ENCODE data around the gene NHSL2. TPM values are rescaled to one million over a fixed set of nuclear protein-coding genes. Genes with fewer than 3 reads are reported as not detected.
A peak's percentile ranks its signal among the peaks of the same experiment; 100 is the strongest.
"Not testable (repeated sequence)": the region's sequence is repeated elsewhere in the genome, so short reads cannot be mapped to it uniquely, and the experiment has no call there.

The NHSL2 gene
- total RNA-seq, 8 experiments from 2014 or later, result 0.13 to 5.0 (median 1.3) TPM

- WGBS, 10 experiments, result 50 to 100% (median 60%) methylated on average over 1 to 2 of the region's 2 CpGs; no CpG with 5 or more reads in 7 of the 10 experiments
- Histone ChIP-seq H3K4me3 (no peak overlapping the region), H3K4me1 (replicated peaks in 1 of 2) (peaks cover 41 to 48% of the 10 kb centered on the region in 2 donors), H3K27ac (peak overlapping the region; percentile 68 to 93)
- no peak for ATAC-seq (replicated peaks in 6 of 8)
- in situ Hi-C loops (cut with MboI; ENCODE audit: low pct_unique_long_range_greater_than_20kb in 2 of 9, low sequenced_read_pairs in 9 of 9, unreplicated experiment in 9 of 9), result loop anchor here in 1 of 9 experiments (25.0 kb wide), 1 partner anchor 131 kb away; no protein-coding TSS in a partner anchor
These were observed 232.9 kb downstream of the NHSL2 start for GRCh38 chrX:72143609-72143907.

GRCh38 chrX:72145181-72145580 is 234.5 kb downstream of the NHSL2 start:
- in situ Hi-C loops (cut with MboI; ENCODE audit: low pct_unique_long_range_greater_than_20kb in 2 of 9, low sequenced_read_pairs in 9 of 9, unreplicated experiment in 9 of 9), result loop anchor here in 1 of 9 experiments (25.0 kb wide), 1 partner anchor 133 kb away; no protein-coding TSS in a partner anchor
- no peak for ATAC-seq (replicated peaks in 6 of 8)
- Histone ChIP-seq H3K4me1 (replicated peaks in 1 of 2) (peaks cover 41 to 48% of the 10 kb centered on the region in 2 donors), H3K4me3 (no peak overlapping the region), H3K27ac (peak overlapping the region in 1 of 2 donors; percentile 44)
- WGBS, 10 experiments, result 11 to 83% (median 54%) methylated on average over 1 of the region's 2 CpGs; no CpG with 5 or more reads in 6 of the 10 experiments

- in situ Hi-C loops (cut with MboI; ENCODE audit: low pct_unique_long_range_greater_than_20kb in 2 of 9, low sequenced_read_pairs in 9 of 9, unreplicated experiment in 9 of 9), result loop anchor here in 1 of 9 experiments (25.0 kb wide), 1 partner anchor 134 kb away; no protein-coding TSS in a partner anchor
- Histone ChIP-seq H3K4me1 (replicated peaks in 1 of 2) (peaks cover 39 to 48% of the 10 kb centered on the region in 2 donors), H3K27ac (no peak overlapping the region), H3K4me3 (no peak overlapping the region)
- no peak for ATAC-seq (replicated peaks in 6 of 8)
- 30 to 60% (median 50%) methylated on average over 1 to 2 of the region's 2 CpGs; no CpG with 5 or more reads in 6 of the 10 experiments for WGBS, 10 experiments
These were observed 235.9 kb downstream of the NHSL2 start for GRCh38 chrX:72146527-72146926.

GRCh38 chrX:72158773-72159172 is 248.1 kb downstream of the NHSL2 start:
- in situ Hi-C loops (cut with MboI; ENCODE audit: low pct_unique_long_range_greater_than_20kb in 2 of 9, low sequenced_read_pairs in 9 of 9, unreplicated experiment in 9 of 9), result no loop called here
- Histone ChIP-seq H3K4me3 (no peak overlapping the region), H3K27ac (no peak overlapping the region), H3K4me1 (replicated peaks in 1 of 2) (no peaks in the 10 kb centered on the region)
- WGBS, 10 experiments, result 13 to 100% (median 73%) methylated on average over 1 to 3 of the region's 3 CpGs; no CpG with 5 or more reads in 6 of the 10 experiments
- no peak for ATAC-seq (replicated peaks in 6 of 8)

- in situ Hi-C loops (cut with MboI; ENCODE audit: low pct_unique_long_range_greater_than_20kb in 2 of 9, low sequenced_read_pairs in 9 of 9, unreplicated experiment in 9 of 9), result no loop called here
- 3 to 80% (median 76%) methylated on average over 4 to 8 of the region's 10 CpGs; no CpG with 5 or more reads in 7 of the 10 experiments for WGBS, 10 experiments
- Histone ChIP-seq H3K4me1 (replicated peaks in 1 of 2) (no peaks in the 10 kb centered on the region), H3K27ac (no peak overlapping the region), H3K4me3 (no peak overlapping the region)
- no peak for ATAC-seq (replicated peaks in 6 of 8)
These were observed 249.1 kb downstream of the NHSL2 start for GRCh38 chrX:72159769-72160168.

- no peak overlapping the region for H3K4me3 ChIP-seq
- no peaks in the 10 kb centered on the region for H3K4me1 ChIP-seq (replicated peaks in 1 of 2)
- ATAC-seq (replicated peaks in 6 of 8), result no peak
- in situ Hi-C loops (cut with MboI; ENCODE audit: low pct_unique_long_range_greater_than_20kb in 2 of 9, low sequenced_read_pairs in 9 of 9, unreplicated experiment in 9 of 9), result no loop called here
- H3K27ac ChIP-seq, result no peak overlapping the region
- WGBS, 10 experiments, result 0 to 86% (median 28%) methylated on average over 1 to 4 of the region's 4 CpGs; no CpG with 5 or more reads in 5 of the 10 experiments
These were observed 254.9 kb downstream of the NHSL2 start for GRCh38 chrX:72165551-72165950.

GRCh38 chrX:72169008-72169728 is 258.5 kb downstream of the NHSL2 start:
- H3K27ac ChIP-seq, result no peak overlapping the region
- no peaks in the 10 kb centered on the region for H3K4me1 ChIP-seq (replicated peaks in 1 of 2)
- WGBS, 10 experiments, result 0 to 100% (median 40%) methylated on average over 1 to 5 of the region's 6 CpGs; no CpG with 5 or more reads in 4 of the 10 experiments
- no peak overlapping the region for H3K4me3 ChIP-seq
- in situ Hi-C loops (cut with MboI; ENCODE audit: low pct_unique_long_range_greater_than_20kb in 2 of 9, low sequenced_read_pairs in 9 of 9, unreplicated experiment in 9 of 9), result no loop called here
- peak in 1 of 8 experiments; percentile 53 for ATAC-seq (replicated peaks in 6 of 8)

- H3K4me1 ChIP-seq (replicated peaks in 1 of 2); in situ Hi-C loops (cut with MboI; ENCODE audit: low pct_unique_long_range_greater_than_20kb in 2 of 9, low sequenced_read_pairs in 9 of 9, unreplicated experiment in 9 of 9); H3K4me3 ChIP-seq; H3K27ac ChIP-seq; ATAC-seq (replicated peaks in 6 of 8): not testable (repeated sequence)
- no CpG with 5 or more reads among the region's 5 CpGs for WGBS, 10 experiments
These were observed 265.6 kb downstream of the NHSL2 start for GRCh38 chrX:72176289-72176688.

- ATAC-seq (replicated peaks in 6 of 8), result peak in 1 of 8 experiments; percentile 17
- H3K4me3 ChIP-seq, result no peak overlapping the region
- in situ Hi-C loops (cut with MboI; ENCODE audit: low pct_unique_long_range_greater_than_20kb in 2 of 9, low sequenced_read_pairs in 9 of 9, unreplicated experiment in 9 of 9), result no loop called here
- H3K4me1 ChIP-seq (replicated peaks in 1 of 2), result peaks cover 3% of the 10 kb centered on the region in 2 donors
- H3K27ac ChIP-seq, result peak overlapping the region in 1 of 2 donors; percentile 65
- 40 to 100% (median 100%) methylated on average over 1 of the region's 2 CpGs; no CpG with 5 or more reads in 7 of the 10 experiments for WGBS, 10 experiments
These were observed 266.3 kb downstream of the NHSL2 start for GRCh38 chrX:72176981-72177380.

GRCh38 chrX:72180539-72180938 is 269.9 kb downstream of the NHSL2 start:
- ATAC-seq (replicated peaks in 6 of 8), result no peak
- Histone ChIP-seq H3K4me3 (peak overlapping the region; percentile 30 to 93 (median 62)), H3K4me1 (replicated peaks in 1 of 2) (peaks cover 3 to 9% of the 10 kb centered on the region in 2 donors), H3K27ac (peak overlapping the region; percentile 78 to 79)
- 18 to 63% (median 60%) methylated on average over 1 of the region's 1 CpG; no CpG with 5 or more reads in 7 of the 10 experiments for WGBS, 10 experiments
- in situ Hi-C loops (cut with MboI; ENCODE audit: low pct_unique_long_range_greater_than_20kb in 2 of 9, low sequenced_read_pairs in 9 of 9, unreplicated experiment in 9 of 9), result no loop called here

- in situ Hi-C loops (cut with MboI; ENCODE audit: low pct_unique_long_range_greater_than_20kb in 2 of 9, low sequenced_read_pairs in 9 of 9, unreplicated experiment in 9 of 9), result no loop called here
These were observed 270.8 kb downstream of the NHSL2 start, which contains the start of gene PIN4 for GRCh38 chrX:72181178-72182125. Gene PIN4 (plus strand): TSS chrX:72181757. CDS start chrX:72181786, 29 bp downstream.

GRCh38 chrX:72182924-72183323 is 272.3 kb downstream of the NHSL2 start:
- Histone ChIP-seq H3K4me3 (no peak overlapping the region), H3K27ac (no peak overlapping the region), H3K4me1 (replicated peaks in 1 of 2) (peaks cover 3 to 9% of the 10 kb centered on the region in 2 donors)
- in situ Hi-C loops (cut with MboI; ENCODE audit: low pct_unique_long_range_greater_than_20kb in 2 of 9, low sequenced_read_pairs in 9 of 9, unreplicated experiment in 9 of 9), result no loop called here
- WGBS, 10 experiments, result 77 to 100% (median 94%) methylated on average over 1 to 2 of the region's 2 CpGs; no CpG with 5 or more reads in 7 of the 10 experiments
- ATAC-seq (replicated peaks in 6 of 8), result no peak

More at GRCh38 chrX:72181178-72182125, 270.8 kb downstream of the NHSL2 start, which contains the start of gene PIN4:
- WGBS, 10 experiments, result 0 to 51% (median 0%) methylated on average over 3 to 20 of the region's 46 CpGs; no CpG with 5 or more reads in 7 of the 10 experiments
- peak; percentile 92 to 97 (median 94) for ATAC-seq (replicated peaks in 6 of 8)
- Histone ChIP-seq H3K4me3 (peak within 1 kb of the TSS; percentile 58 to 93 (median 64)), H3K4me1 (replicated peaks in 1 of 2) (peaks cover 3 to 9% of the 10 kb centered on the region in 2 donors), H3K27ac (peak within 1 kb of the TSS; percentile 78 to 79)

All from motor neuron (in vitro differentiated cells).